Prostate gland (tissue), 1 donor: ENCODE results near the gene SHISA6.

ENCODE experiments used
- POLR2A ChIP-seq: fragments of 450-650 bp; IDR thresholded peaks from one replicate; pipeline ENCODE4 v1.6.1; 2016; ENCODE audit warnings: antibody characterized with exemption, mild to moderate bottlenecking
- POLR2AphosphoS5 ChIP-seq: sonication (generic); formaldehyde crosslinking; IDR thresholded peaks from one replicate; pipeline ENCODE4 v1.6.1; 2017; ENCODE audit warnings: antibody characterized with exemption

DNA sequence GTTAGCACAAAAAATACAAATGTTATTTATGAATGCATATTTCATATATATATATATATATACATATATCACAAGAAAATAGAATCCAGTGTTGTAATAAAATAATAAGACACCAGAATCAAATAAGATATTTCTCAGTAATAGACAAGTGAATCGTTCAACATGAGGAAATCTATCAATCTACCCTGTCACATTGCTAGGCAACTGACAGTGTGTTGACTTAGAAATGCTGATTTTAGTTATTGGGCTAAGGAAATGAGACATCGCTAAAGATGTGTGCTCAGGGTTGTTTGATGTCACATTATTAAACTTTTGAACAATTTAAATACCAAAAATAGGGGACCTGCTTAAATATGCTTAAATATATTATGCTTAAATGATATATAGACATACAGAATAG is 307.4 kb downstream of the SHISA6 start:
- TF ChIP-seq POLR2AphosphoS5 (no peak), POLR2A (no peak)
